ENCODE data around the gene FIBIN. TPM values are rescaled to one million over a fixed set of nuclear protein-coding genes. Genes with fewer than 3 reads are reported as not detected.

The FIBIN gene
- total RNA-seq, 4 donors from 2014 or later = 1.7 to 67.5 (median 6.1) TPM

GRCh38 chr11:26948881-26949280 is 45.0 kb upstream of the FIBIN start:
- DNase-seq = no peak
- no peaks in the 10 kb centered on the region for H3K36me3 ChIP-seq
- peak overlapping the region in 1 of 4 donors; percentile 42 for H3K27ac ChIP-seq
- intact Hi-C loops (cut with DNase I) = no loop called here
- no peak overlapping the region for H3K4me3 ChIP-seq
- no peaks in the 10 kb centered on the region for H3K9me3 ChIP-seq
- H3K27me3 ChIP-seq = no peaks in the 10 kb centered on the region
- TF ChIP-seq POLR2A (IDR thresholded peaks at IDR 0.05) (no peak), CTCF (IDR thresholded peaks at IDR 0.05) (no peak)
- peaks cover 0 to 63% (median 19%) of the 10 kb centered on the region in 3 donors for H3K4me1 ChIP-seq
- WGBS, 2 donors = 88 to 91% methylated on average over 1 of the region's 1 CpG

- no peaks in the 10 kb centered on the region for H3K36me3 ChIP-seq
- no peaks in the 10 kb centered on the region for H3K27me3 ChIP-seq
- no peaks in the 10 kb centered on the region for H3K9me3 ChIP-seq
- H3K4me1 ChIP-seq = peaks cover 0 to 60% (median 18%) of the 10 kb centered on the region in 3 donors
- peak overlapping the region in 2 of 4 donors; percentile 15 to 25 for H3K27ac ChIP-seq
- no peak overlapping the region for H3K4me3 ChIP-seq
- intact Hi-C loops (cut with DNase I) = no loop called here
- TF ChIP-seq CTCF (IDR thresholded peaks at IDR 0.05) = no peak
- no peak for TF ChIP-seq POLR2A (IDR thresholded peaks at IDR 0.05)
- WGBS, 2 donors = 66 to 75% methylated on average over 2 of the region's 2 CpGs
- no peak for DNase-seq
These were observed 44.1 kb upstream of the FIBIN start for GRCh38 chr11:26949846-26950245.

- H3K27me3 ChIP-seq = no peaks in the 10 kb centered on the region
- intact Hi-C loops (cut with DNase I) = no loop called here
- peaks cover 0 to 56% (median 18%) of the 10 kb centered on the region in 3 donors for H3K4me1 ChIP-seq
- H3K27ac ChIP-seq = peak overlapping the region in 3 of 4 donors; percentile 9 to 52 (median 25)
- 69 to 70% methylated on average over 4 to 5 of the region's 5 CpGs for whole genome bisulfite sequencing, 2 donors
- no peak for TF ChIP-seq CTCF (IDR thresholded peaks at IDR 0.05)
- TF ChIP-seq POLR2A (IDR thresholded peaks at IDR 0.05) = no peak
- H3K36me3 ChIP-seq = no peaks in the 10 kb centered on the region
- H3K9me3 ChIP-seq = no peaks in the 10 kb centered on the region
- DNase-seq = no peak
- H3K4me3 ChIP-seq = no peak overlapping the region
These were observed 43.6 kb upstream of the FIBIN start for GRCh38 chr11:26950260-26950719.

- WGBS, 2 donors = 81 to 85% methylated on average over 6 of the region's 6 CpGs
- intact Hi-C loops (cut with DNase I) = no loop called here
- no peak overlapping the region for H3K4me3 ChIP-seq
- H3K4me1 ChIP-seq = peaks cover 0 to 39% (median 14%) of the 10 kb centered on the region in 3 donors
- no peaks in the 10 kb centered on the region for H3K36me3 ChIP-seq
- TF ChIP-seq CTCF (IDR thresholded peaks at IDR 0.05) (no peak), POLR2A (IDR thresholded peaks at IDR 0.05) (no peak)
- DNase-seq = no peak
- H3K27me3 ChIP-seq = no peaks in the 10 kb centered on the region
- H3K27ac ChIP-seq = no peak overlapping the region
- no peaks in the 10 kb centered on the region for H3K9me3 ChIP-seq
These were observed 42.0 kb upstream of the FIBIN start for GRCh38 chr11:26951809-26952515.

GRCh38 chr11:26953770-26954392 is 40.0 kb upstream of the FIBIN start:
- H3K27me3 ChIP-seq = no peaks in the 10 kb centered on the region
- intact Hi-C loops (cut with DNase I) = no loop called here
- TF ChIP-seq CTCF (IDR thresholded peaks at IDR 0.05) = no peak
- no peak for TF ChIP-seq POLR2A (IDR thresholded peaks at IDR 0.05)
- WGBS, 2 donors = 74 to 79% methylated on average over 7 of the region's 7 CpGs
- no peak overlapping the region for H3K27ac ChIP-seq
- H3K4me3 ChIP-seq = no peak overlapping the region
- DNase-seq = no peak
- H3K4me1 ChIP-seq = peaks cover 0 to 35% (median 8%) of the 10 kb centered on the region in 3 donors
- no peaks in the 10 kb centered on the region for H3K36me3 ChIP-seq
- H3K9me3 ChIP-seq = no peaks in the 10 kb centered on the region

All from esophagus squamous epithelium (tissue), 5 donors.